Measurements from ENCODE around the gene MACROD2. TPM values are rescaled to one million over a fixed set of nuclear protein-coding genes. Genes with fewer than 3 reads are reported as not detected.

Gene MACROD2
- total and polyA plus RNA-seq, 2 of the 4 experiments (the other 2 are of a cell fraction) = not detected

- Histone ChIP-seq H3K4me2 (ENCODE audit: low read depth, low read length) (no peak overlapping the region), H3K9ac (ENCODE audit: low read depth, low read length) (no peak overlapping the region), H2AK9ac (replicated peaks; ENCODE audit: low read depth, low read length, poor library complexity) (no peak overlapping the region), H3K27ac (ENCODE audit: insufficient read depth, low read length) (no peak overlapping the region), H4K20me1 (ENCODE audit: insufficient read depth, low read length) (no peaks in the 10 kb centered on the region), H3K27me3 (ENCODE audit: control insufficient read depth, insufficient read depth, low read length) (no peaks in the 10 kb centered on the region), H2BK120ac (ENCODE audit: low read depth, low read length) (no peak overlapping the region), H2BK20ac (ENCODE audit: low read depth, low read length) (no peak overlapping the region), H3K4me3 (ENCODE audit: insufficient read depth, low read depth, low read length) (no peak overlapping the region), H2BK5ac (ENCODE audit: low read depth, low read length, poor library complexity, severe bottlenecking) (no peak overlapping the region), H3K79me1 (ENCODE audit: low read depth in 1 of 2, low read length in 2 of 2) (no peaks in the 10 kb centered on the region), H4K91ac (ENCODE audit: insufficient read depth, low read depth, low read length) (no peak overlapping the region), H3K4ac (ENCODE audit: low read depth, low read length) (no peak overlapping the region), H3K18ac (ENCODE audit: low read depth, low read length) (no peak overlapping the region), H3K23ac (ENCODE audit: low read depth, low read length) (no peak overlapping the region), H3K9me3 (ENCODE audit: control insufficient read depth, insufficient read depth, low read length) (no peaks in the 10 kb centered on the region), H3K36me3 (ENCODE audit: control insufficient read depth, insufficient read depth, low read length) (no peaks in the 10 kb centered on the region), H2BK15ac (ENCODE audit: low read depth, low read length) (no peak overlapping the region; the same call in 2 of the 3 replicates), H4K5ac (ENCODE audit: low read depth, low read length) (no peak overlapping the region), H3K56ac (ENCODE audit: extremely low read depth, insufficient read depth, low read length) (no peak overlapping the region; the same call in 1 of the 2 replicates), H4K8ac (ENCODE audit: low read depth in 2 of 2, low read length in 2 of 2) (no peak overlapping the region), H2AK5ac (ENCODE audit: low read depth, low read length) (no peak overlapping the region), H2AFZ (replicated peaks; ENCODE audit: low read length, poor library complexity) (peak overlapping the region; percentile 63), H3K9me1 (ENCODE audit: insufficient read depth, low read length) (no peaks in the 10 kb centered on the region), H3K14ac (replicated peaks; ENCODE audit: low read depth, low read length) (no peak overlapping the region), H3K4me1 (ENCODE audit: control insufficient read depth, insufficient read depth, low read length) (no peaks in the 10 kb centered on the region)
- ChIA-PET CTCF (no interaction called here), POLR2A (ENCODE audit: unreplicated experiment) (no interaction called here)
- intact Hi-C loops (cut with micrococcal nuclease) (no loop called here), dilution Hi-C loops (cut with HindIII; ENCODE audit: low sequenced_read_pairs, unreplicated experiment) (no loop called here), in situ Hi-C loops (cut with MboI; ENCODE audit: low sequenced_read_pairs) (no loop called here)
- no TSS peak for BruUV-seq (replicated peaks)
- ATAC-seq (ENCODE audit: low read depth) (no peak), DNase-seq (no peak)
- 82% methylated on average over 4 of the region's 7 CpGs; no CpG with 5 or more reads in 1 of the 2 experiments for WGBS, 2 experiments (ENCODE audit: extremely low coverage in 2 of 2, insufficient read length in 1 of 2)
- TF ChIP-seq CTCF (conservative IDR thresholded peaks at IDR 0.05; ENCODE audit: low read depth, low read length) (no peak), NFE2L2 (IDR thresholded peaks at IDR 0.05; ENCODE audit: low read depth, low read length) (no peak), MXI1 (IDR thresholded peaks at IDR 0.05; ENCODE audit: borderline replicate concordance, low read depth, low read length) (no peak), MAFK (IDR thresholded peaks at IDR 0.05; ENCODE audit: low read depth, low read length) (no peak), RFX5 (IDR thresholded peaks at IDR 0.05; ENCODE audit: low read depth, low read length) (no peak), FOS (IDR thresholded peaks at IDR 0.05; ENCODE audit: low read depth, low read length) (no peak), ELK1 (IDR thresholded peaks at IDR 0.05; ENCODE audit: borderline replicate concordance, low read depth, low read length) (no peak), POLR2A (IDR thresholded peaks at IDR 0.05; ENCODE audit: low read depth, low read length) (no peak), MAZ (IDR thresholded peaks at IDR 0.05; ENCODE audit: borderline replicate concordance, low read depth, low read length) (no peak), RCOR1 (IDR thresholded peaks at IDR 0.05; ENCODE audit: insufficient replicate concordance, low read length) (no peak), CEBPB (IDR thresholded peaks at IDR 0.05; ENCODE audit: low read depth, low read length) (no peak), SMC3 (IDR thresholded peaks at IDR 0.05; ENCODE audit: low read depth, low read length) (no peak), USF2 (IDR thresholded peaks at IDR 0.05; ENCODE audit: low read depth, low read length) (no peak), CHD1 (IDR thresholded peaks at IDR 0.05; ENCODE audit: low read depth, low read length) (no peak), RAD21 (IDR thresholded peaks at IDR 0.05; ENCODE audit: low read length) (no peak), BHLHE40 (IDR thresholded peaks at IDR 0.05; ENCODE audit: low read depth, low read length) (no peak)
Observed at GRCh38 chr20:15711177-15711576, 1715.9 kb downstream of the MACROD2 start.

Data from IMR-90 (cell line).